H1 (cell line): ENCODE results near the gene SBF2. TPM values are rescaled to one million over a fixed set of nuclear protein-coding genes. Genes with fewer than 3 reads are reported as not detected.

Experiments
- CTCF ChIA-PET: fragments of 300-600 bp; sonication (Branson Sonifier 250); formaldehyde crosslinking; loops from one replicate; lab custom pipeline; 2021; ENCODE audit not compliant: partially characterized antibody; lab: Charles Lee
- POLR2A ChIA-PET: fragments of 300-600 bp; sonication (Branson Sonifier 250); formaldehyde crosslinking; loops from one replicate; lab custom pipeline; 2021; ENCODE audit warnings: inconsistent platforms; ENCODE audit not compliant: partially characterized antibody; lab: Charles Lee
- DNase-seq, 2 experiments: peaks; one replicate each; pipeline versions ENCODE4 v3.0.0 to v3.0.0-alpha.2; 2010 to 2022; ENCODE audit warnings: low spot score in 2 of 2, low read depth in 1 of 2, mixed read lengths in 1 of 2
- FAIRE-seq: peaks from 2 replicates; lab custom pipeline; 2011; peaks lifted over from hg19 to GRCh38; lab: Jason Lieb, UNC
- H2AFZ ChIP-seq: 2 replicates; pipeline ENCODE4 v1.8.1; 2012; ENCODE audit warnings: low read length, inconsistent platforms
- H2AK5ac ChIP-seq: 2 replicates; pipeline ENCODE4 v1.6.1; 2013; ENCODE audit warnings: low read depth, low read length
- H2BK120ac ChIP-seq: replicated peaks from 2 replicates; pipeline ENCODE3; 2013; ENCODE audit warnings: low read depth, low read length, inconsistent platforms
- H2BK12ac ChIP-seq: 2 replicates; pipeline ENCODE4 v1.6.1; 2013; ENCODE audit warnings: low read depth, low read length
- H2BK15ac ChIP-seq: 2 replicates; pipeline ENCODE4 v1.6.1; 2013; ENCODE audit warnings: low read length
- H2BK20ac ChIP-seq: 2 replicates; pipeline ENCODE4 v1.6.1; 2013; ENCODE audit warnings: low read length
- H2BK5ac ChIP-seq: 2 replicates; pipeline ENCODE4 v1.6.1; 2013; ENCODE audit warnings: low read depth, low read length
- H3K14ac ChIP-seq: 2 replicates; pipeline ENCODE4 v1.6.1; 2013; ENCODE audit warnings: inconsistent platforms; ENCODE audit not compliant: insufficient read length
- H3K18ac ChIP-seq: 2 replicates; pipeline ENCODE4 v1.6.1; 2013; ENCODE audit warnings: low read length; ENCODE audit errors: extremely low read depth
- H3K23ac ChIP-seq: 2 replicates; pipeline ENCODE4 v1.6.1; 2013; ENCODE audit warnings: inconsistent platforms; ENCODE audit not compliant: insufficient read length
- H3K23me2 ChIP-seq: 2 replicates; pipeline ENCODE4 v1.6.1; 2013; ENCODE audit warnings: low read depth, low read length
- H3K27ac ChIP-seq: 2 replicates; pipeline ENCODE4 v1.6.1; 2011; ENCODE audit warnings: low read depth, low read length, inconsistent platforms
- H3K27me3 ChIP-seq, 4 experiments: replicated peaks in 1 of 4; 1 replicate in 1 of 4; 2 replicates in 3 of 4; pipeline versions ENCODE4 v1.6.1 to v1.8.1; 2011 to 2013; ENCODE audit warnings: low read length in 3 of 4, mild to moderate bottlenecking in 3 of 4, inconsistent platforms in 2 of 4, mixed read lengths in 2 of 4, moderate library complexity in 1 of 4; ENCODE audit not compliant: control insufficient read depth in 3 of 4, insufficient read depth in 3 of 4; ENCODE audit errors: extremely low read depth in 1 of 4
- H3K36me3 ChIP-seq, 4 experiments: 2 replicates each; pipeline versions ENCODE4 v1.6.1 to v1.8.1; 2011 to 2013; ENCODE audit warnings: mild to moderate bottlenecking in 4 of 4, low read length in 3 of 4, moderate library complexity in 2 of 4, control low read depth in 1 of 4, inconsistent platforms in 1 of 4; ENCODE audit not compliant: insufficient read depth in 4 of 4, control insufficient read depth in 2 of 4
- H3K4ac ChIP-seq: replicated peaks from 2 replicates; pipeline ENCODE3; 2013; ENCODE audit warnings: low read length, low read depth, mixed read lengths, inconsistent platforms; ENCODE audit not compliant: insufficient read length
- H3K4me1 ChIP-seq, 4 experiments: replicated peaks in 1 of 4; 1 replicate in 1 of 4; 2 replicates in 3 of 4; pipeline versions ENCODE4 v1.6.1 to v1.8.1; 2011 to 2013; ENCODE audit warnings: low read length in 3 of 4, inconsistent platforms in 2 of 4, mixed read lengths in 1 of 4; ENCODE audit not compliant: insufficient read depth in 4 of 4, control insufficient read depth in 3 of 4
- H3K4me2 ChIP-seq, 2 experiments: 2 replicates each; pipeline versions ENCODE4 v1.6.1 to v1.8.1; 2011 to 2013; ENCODE audit warnings: low read depth in 2 of 2, low read length in 2 of 2, control low read depth in 1 of 2, inconsistent platforms in 1 of 2, mild to moderate bottlenecking in 1 of 2; ENCODE audit not compliant: insufficient read depth in 1 of 2
- H3K4me3 ChIP-seq, 4 experiments: fragments of 200-600, 300-600 bp in 1 of 4; sonication (generic), shearing (Covaris generic), sonication (Bioruptor Twin) in 1 of 4; 2 replicates each; pipeline versions ENCODE4 v1.5.1 to v1.8.1; 2011 to 2016; ENCODE audit warnings: low read length in 4 of 4, low read depth in 3 of 4, control low read depth in 2 of 4, inconsistent platforms in 2 of 4, mild to moderate bottlenecking in 2 of 4, mixed read lengths in 1 of 4, moderate library complexity in 1 of 4; ENCODE audit not compliant: insufficient read depth in 2 of 4; ENCODE audit errors: extremely low read depth in 1 of 4
- H3K56ac ChIP-seq: replicated peaks from 2 replicates; pipeline ENCODE3; 2013; ENCODE audit warnings: low read depth, mild to moderate bottlenecking, mixed read lengths, low read length, inconsistent platforms; ENCODE audit not compliant: insufficient read length
- H3K79me1 ChIP-seq: 2 replicates; pipeline ENCODE4 v1.6.1; 2013; ENCODE audit warnings: low read depth, low read length, control low read depth
- H3K79me2 ChIP-seq, 2 experiments: 2 replicates each; pipeline versions ENCODE4 v1.6.1 to v1.8.1; 2012 to 2013; ENCODE audit warnings: low read length in 2 of 2, mild to moderate bottlenecking in 2 of 2, inconsistent platforms in 1 of 2; ENCODE audit not compliant: insufficient read depth in 2 of 2, control insufficient read depth in 1 of 2
- H3K9ac ChIP-seq, 4 experiments: replicated peaks in 1 of 4; 1 replicate in 1 of 4; 2 replicates in 3 of 4; pipeline versions ENCODE4 v1.6.1 to v1.8.1; 2011 to 2013; ENCODE audit warnings: low read depth in 3 of 4, low read length in 3 of 4, control low read depth in 2 of 4, mild to moderate bottlenecking in 2 of 4, moderate library complexity in 2 of 4, inconsistent platforms in 1 of 4; ENCODE audit errors: extremely low read depth in 1 of 4
- H3K9me3 ChIP-seq, 2 experiments: 2 replicates each; pipeline versions ENCODE4 v1.6.1 to v1.8.1; 2012 to 2013; ENCODE audit warnings: mild to moderate bottlenecking in 2 of 2, moderate library complexity in 2 of 2, control low read depth in 1 of 2, inconsistent platforms in 1 of 2, low read depth in 1 of 2, low read length in 1 of 2, mixed read lengths in 1 of 2; ENCODE audit not compliant: insufficient read depth in 2 of 2
- H4K20me1 ChIP-seq, 2 experiments: replicated peaks in 1 of 2; 2 replicates each; pipeline versions ENCODE3 to v1.8.1; 2011 to 2013; ENCODE audit warnings: inconsistent platforms in 2 of 2, low read length in 2 of 2, mild to moderate bottlenecking in 1 of 2; ENCODE audit not compliant: insufficient read depth in 2 of 2, control insufficient read depth in 1 of 2
- H4K5ac ChIP-seq: 2 replicates; pipeline ENCODE4 v1.6.1; 2013; ENCODE audit warnings: low read length, low read depth, mixed read lengths, inconsistent platforms; ENCODE audit not compliant: insufficient read length
- H4K8ac ChIP-seq: 2 replicates; pipeline ENCODE4 v1.8.0; 2013; ENCODE audit warnings: mild to moderate bottlenecking, moderate library complexity, low read length, inconsistent platforms; ENCODE audit not compliant: insufficient read depth; ENCODE audit errors: extremely low read depth
- H4K91ac ChIP-seq: replicated peaks from 2 replicates; pipeline ENCODE3; 2013; ENCODE audit warnings: low read length, mixed read lengths, inconsistent platforms; ENCODE audit not compliant: insufficient read length
- EP300 ChIP-seq, 2 experiments: IDR thresholded peaks; 1 replicate in 1 of 2; 2 replicates in 1 of 2; pipeline ENCODE4 v1.6.1; 2011 to 2012; ENCODE audit warnings: low read depth in 2 of 2, low read length in 2 of 2, mild to moderate bottlenecking in 2 of 2, borderline replicate concordance in 1 of 2, inconsistent platforms in 1 of 2, moderate library complexity in 1 of 2
- MAFK ChIP-seq: IDR thresholded peaks from 2 replicates; pipeline ENCODE4 v1.6.1; 2012; ENCODE audit warnings: low read depth, mild to moderate bottlenecking, improper control_type of control experiment, low read length
- PHF8 ChIP-seq: fragments of 200-600 bp; sonication (generic); conservative IDR thresholded peaks from 2 replicates; pipeline ENCODE4 v1.7.1; 2012; ENCODE audit warnings: low read depth, mild to moderate bottlenecking, inconsistent platforms, low read length, moderate library complexity
- TAF1 ChIP-seq: IDR thresholded peaks from 2 replicates; pipeline ENCODE4 v1.6.1; 2011; ENCODE audit warnings: mild to moderate bottlenecking, low read depth, low read length
- WGBS, 2 experiments: shearing (Covaris generic) in 1 of 2; methylation state at CpG; one replicate each; pipeline versions ENCODE4 v1.1.6 to v1.1.7; 2013 to 2015; ENCODE audit warnings: low lambda C conversion rate in 2 of 2, mixed read lengths in 2 of 2, inconsistent platforms in 1 of 2, low coverage in 1 of 2, missing lambda C conversion rate in 1 of 2; ENCODE audit not compliant: insufficient replicate concordance in 2 of 2, insufficient coverage in 1 of 2, insufficient read length in 1 of 2; ENCODE audit errors: extremely low coverage in 1 of 2, missing lambda C conversion rate in 1 of 2; 5-methylcytosine and 5-hydroxymethylcytosine counted together
- polyA plus RNA-seq, 7 experiments: library from polyadenylated mRNA; depleted of rRNA in 3 of 7; stranded (reverse) in 5 of 7; unstranded in 2 of 7; fragments of >200 nt in 5 of 7; fragments of 200-250 nt in 2 of 7; gene quantifications; 1 replicate in 5 of 7; 2 replicates in 1 of 7; 4 replicates in 1 of 7; pipeline versions ENCODE4 v1.2.1 to v1.2.3, GENCODE V29; 2011 to 2013; ENCODE audit warnings: missing spikeins in 2 of 7, mixed read lengths in 2 of 7
- total RNA-seq: library from RNA; stranded (reverse); fragmentation: NEBNext Ultra II Directional; extraction: Animal tissue kit (Norgen Biotek cat#: 25700); gene quantifications from 2 replicates; pipeline ENCODE4 v1.2.1, GENCODE V29; 2021
- TF ChIP-seq, protein P1 (sequence below): IDR thresholded peaks from 2 replicates; pipeline ENCODE4 v1.6.1; 2012; ENCODE audit warnings: low read length, inconsistent platforms
- TF ChIP-seq, protein P2 (sequence below): IDR thresholded peaks from 2 replicates; pipeline ENCODE4 v1.6.1; 2012; ENCODE audit warnings: inconsistent platforms

The SBF2 gene
- total and polyA plus RNA-seq, 2 of the 8 experiments (the other 6 are each of a cell fraction or from before 2014, with no cell fraction given) = 36.7 to 50.5 TPM

DNA sequence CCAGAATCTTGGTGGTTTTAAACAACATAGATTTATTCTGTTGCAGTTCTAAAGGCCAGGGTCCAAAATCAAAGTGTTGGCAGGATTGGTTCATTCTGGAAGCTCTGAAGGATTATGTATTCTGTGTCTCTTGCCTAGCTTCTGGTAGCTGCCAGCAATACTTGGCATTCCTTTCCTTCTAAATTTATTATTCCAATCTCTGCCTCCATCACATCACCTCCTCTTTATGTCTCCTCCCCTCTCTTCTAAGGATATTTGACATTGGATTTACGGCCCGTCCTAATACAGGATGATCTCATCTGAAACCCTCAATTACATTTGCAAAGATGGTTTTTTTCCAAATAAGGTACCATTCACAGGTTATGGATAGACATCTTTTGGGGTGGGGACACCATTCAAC, 186.5 kb downstream of the SBF2 start:
- Histone ChIP-seq H2BK20ac (no peak overlapping the region), H2BK120ac (no peak overlapping the region), H3K27me3 (no peaks in the 10 kb centered on the region), H3K18ac (no peak overlapping the region), H4K8ac (no peak overlapping the region), H3K79me2 (peaks cover 0 to 4% of the 10 kb centered on the region in 2 experiments; a peak in 1 of 4 replicates), H2BK15ac (no peak overlapping the region), H3K36me3 (no peaks in the 10 kb centered on the region), H2AFZ (no peak overlapping the region), H2BK12ac (no peak overlapping the region), H3K23ac (no peak overlapping the region), H2BK5ac (no peak overlapping the region), H3K9me3 (no peaks in the 10 kb centered on the region), H3K4me3 (no peak overlapping the region), H3K9ac (no peak overlapping the region), H3K56ac (no peak overlapping the region), H4K20me1 (no peaks in the 10 kb centered on the region), H3K14ac (no peak overlapping the region), H3K23me2 (no peaks in the 10 kb centered on the region), H3K4ac (no peak overlapping the region), H3K4me1 (peaks cover 0 to 3% (median 0%) of the 10 kb centered on the region in 4 experiments; a peak in 3 of 7 replicates), H3K4me2 (no peak overlapping the region), H4K5ac (no peak overlapping the region), H3K79me1 (no peaks in the 10 kb centered on the region), H3K27ac (no peak overlapping the region), H4K91ac (no peak overlapping the region), H2AK5ac (no peak overlapping the region)
- DNase-seq (no peak), FAIRE-seq (no peak)
- POLR2A ChIA-PET = interaction anchor here (0.6 kb wide), 1 partner anchor 227 kb away, joined by 3 read pairs; no protein-coding TSS in a partner anchor
- 95% methylated on average over 2 of the region's 2 CpGs; no CpG with 5 or more reads in 1 of the 2 experiments for WGBS, 2 experiments
- TF ChIP-seq PHF8 (no peak), EP300 (IDR thresholded peaks at IDR 0.05; ENCODE audit: borderline replicate concordance in 1 of 2, low read depth in 2 of 2, low read length in 2 of 2) (no peak), MAFK (no peak), TAF1 (no peak)
- TF ChIP-seq, protein P1, sequence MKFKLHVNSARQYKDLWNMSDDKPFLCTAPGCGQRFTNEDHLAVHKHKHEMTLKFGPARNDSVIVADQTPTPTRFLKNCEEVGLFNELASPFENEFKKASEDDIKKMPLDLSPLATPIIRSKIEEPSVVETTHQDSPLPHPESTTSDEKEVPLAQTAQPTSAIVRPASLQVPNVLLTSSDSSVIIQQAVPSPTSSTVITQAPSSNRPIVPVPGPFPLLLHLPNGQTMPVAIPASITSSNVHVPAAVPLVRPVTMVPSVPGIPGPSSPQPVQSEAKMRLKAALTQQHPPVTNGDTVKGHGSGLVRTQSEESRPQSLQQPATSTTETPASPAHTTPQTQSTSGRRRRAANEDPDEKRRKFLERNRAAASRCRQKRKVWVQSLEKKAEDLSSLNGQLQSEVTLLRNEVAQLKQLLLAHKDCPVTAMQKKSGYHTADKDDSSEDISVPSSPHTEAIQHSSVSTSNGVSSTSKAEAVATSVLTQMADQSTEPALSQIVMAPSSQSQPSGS = no peak
- TF ChIP-seq, protein P2, sequence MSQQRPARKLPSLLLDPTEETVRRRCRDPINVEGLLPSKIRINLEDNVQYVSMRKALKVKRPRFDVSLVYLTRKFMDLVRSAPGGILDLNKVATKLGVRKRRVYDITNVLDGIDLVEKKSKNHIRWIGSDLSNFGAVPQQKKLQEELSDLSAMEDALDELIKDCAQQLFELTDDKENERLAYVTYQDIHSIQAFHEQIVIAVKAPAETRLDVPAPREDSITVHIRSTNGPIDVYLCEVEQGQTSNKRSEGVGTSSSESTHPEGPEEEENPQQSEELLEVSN = no peak
- CTCF ChIA-PET = interaction anchor here (0.6 to 0.7 kb wide), 2 partner anchors 21 to 433 kb away, joined by 3 to 4 read pairs; no protein-coding TSS in a partner anchor
